Measurements from ENCODE around the gene NRG2.
A peak's percentile ranks its signal among the peaks of the same experiment; 100 is the strongest.

NRG2 gene

DNA sequence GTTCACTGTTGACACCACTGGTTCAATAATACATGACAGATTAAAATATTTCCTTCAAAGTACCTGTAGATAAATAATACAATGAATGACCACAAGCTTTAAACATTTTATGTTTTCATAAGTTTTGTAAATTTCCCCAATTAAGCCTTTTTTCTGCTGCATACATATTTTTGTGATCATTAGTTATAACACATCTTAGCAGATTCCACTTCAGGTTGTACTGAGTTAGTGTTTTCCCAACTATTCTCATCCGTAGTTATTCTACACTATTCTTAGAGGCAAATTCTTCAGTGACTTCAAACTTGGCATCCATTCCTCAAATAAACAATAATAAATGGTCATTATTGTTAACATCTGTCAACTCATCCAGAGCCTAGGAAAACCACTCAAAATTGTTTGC is 100.9 kb downstream of the NRG2 start:
- DNase-seq (ENCODE audit: low read depth): no peak

- no peak for DNase-seq (ENCODE audit: low read depth)
These were observed 112.7 kb downstream of the NRG2 start for GRCh38 chr5:139930406-139930805.

DNA sequence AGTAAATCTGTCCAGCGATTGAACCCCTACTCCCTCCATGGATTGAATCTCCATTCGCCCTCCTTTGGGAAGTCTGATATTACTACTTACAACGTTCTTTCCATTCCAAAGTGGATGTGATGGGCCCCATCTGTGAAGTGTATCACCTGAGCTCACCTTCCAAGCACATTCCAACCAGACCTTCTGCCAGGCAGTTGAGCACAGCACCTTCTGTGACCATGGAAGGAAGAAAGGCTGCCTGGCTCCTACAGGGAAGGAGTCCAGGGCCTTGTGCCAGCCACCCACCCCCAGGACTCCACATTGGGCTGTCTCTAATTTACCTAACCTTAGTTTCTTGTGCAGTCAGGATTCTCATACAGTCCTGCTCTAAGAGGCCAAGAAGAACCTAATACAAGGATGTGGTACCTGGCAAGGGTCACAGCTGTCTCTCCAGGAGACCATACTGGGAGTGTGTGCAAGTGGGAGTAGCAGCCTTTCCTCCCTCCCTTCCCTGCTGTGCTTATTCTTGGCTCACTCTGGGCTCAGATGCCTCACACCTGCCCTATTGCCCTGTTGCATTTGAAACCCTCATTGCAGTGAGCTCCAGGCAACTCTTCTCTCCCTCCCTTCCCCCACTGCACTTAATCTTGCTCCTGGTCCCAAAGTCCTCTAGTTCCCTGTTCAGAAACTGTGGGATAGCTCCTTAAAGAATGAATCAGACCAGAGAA is 116.1 kb downstream of the NRG2 start:
- DNase-seq (ENCODE audit: low read depth): no peak

GRCh38 chr5:139925650-139926640 is 117.2 kb downstream of the NRG2 start:
- no peak for DNase-seq (ENCODE audit: low read depth)

GRCh38 chr5:139925216-139925562 is 117.9 kb downstream of the NRG2 start:
- DNase-seq (ENCODE audit: low read depth): no peak

DNA sequence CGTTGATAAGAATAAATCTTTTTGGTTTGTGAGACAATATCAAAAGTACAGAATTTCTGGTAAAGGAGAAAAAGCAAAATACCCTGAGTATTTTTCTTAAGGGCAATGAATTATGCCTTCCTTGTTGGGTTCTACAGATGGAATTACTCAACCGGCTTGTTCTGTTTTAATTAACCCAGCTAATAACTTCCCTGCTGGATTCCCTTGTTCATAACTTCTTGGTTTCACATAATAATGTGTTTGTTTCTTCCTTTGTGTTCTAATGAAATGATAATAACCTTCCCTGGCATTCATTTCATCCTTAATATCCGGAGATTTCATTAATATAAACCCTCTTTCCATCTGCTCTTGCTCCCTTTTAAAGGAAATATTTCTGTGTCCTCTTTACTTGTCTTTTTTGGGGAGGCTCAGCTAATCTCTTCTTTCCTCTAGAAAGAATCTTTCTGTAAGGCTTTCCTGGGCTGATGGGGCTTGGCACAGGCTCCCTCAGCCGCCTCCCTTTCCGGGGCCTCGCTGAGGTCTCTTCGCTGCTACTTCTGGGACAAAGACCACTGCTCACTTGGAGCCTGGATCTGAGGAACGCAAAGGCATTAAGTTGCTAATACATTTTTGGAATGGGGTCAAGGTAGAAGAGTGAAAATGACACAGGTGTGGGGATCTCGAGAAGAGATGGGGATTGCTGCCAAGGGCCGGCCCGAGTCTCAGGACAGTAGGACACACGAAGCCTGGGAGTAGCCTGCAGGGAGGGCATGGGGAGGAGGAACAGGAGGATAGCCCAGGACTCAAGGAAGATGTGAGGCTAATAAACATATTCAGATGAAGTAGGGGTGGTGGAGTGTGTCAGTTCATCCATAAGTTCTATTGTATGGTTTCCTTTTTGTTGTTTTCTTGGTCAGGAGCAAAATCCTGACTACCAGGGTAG is 118.5 kb downstream of the NRG2 start:
- DNase-seq (ENCODE audit: low read depth): no peak

GRCh38 chr5:139919308-139919707 is 123.8 kb downstream of the NRG2 start:
- DNase-seq (ENCODE audit: low read depth): no peak

- DNase-seq (ENCODE audit: low read depth): no peak
These were observed 127.3 kb downstream of the NRG2 start for GRCh38 chr5:139915834-139916233.

- no peak for DNase-seq (ENCODE audit: low read depth)
These were observed 127.8 kb downstream of the NRG2 start for GRCh38 chr5:139915266-139915665.

DNA sequence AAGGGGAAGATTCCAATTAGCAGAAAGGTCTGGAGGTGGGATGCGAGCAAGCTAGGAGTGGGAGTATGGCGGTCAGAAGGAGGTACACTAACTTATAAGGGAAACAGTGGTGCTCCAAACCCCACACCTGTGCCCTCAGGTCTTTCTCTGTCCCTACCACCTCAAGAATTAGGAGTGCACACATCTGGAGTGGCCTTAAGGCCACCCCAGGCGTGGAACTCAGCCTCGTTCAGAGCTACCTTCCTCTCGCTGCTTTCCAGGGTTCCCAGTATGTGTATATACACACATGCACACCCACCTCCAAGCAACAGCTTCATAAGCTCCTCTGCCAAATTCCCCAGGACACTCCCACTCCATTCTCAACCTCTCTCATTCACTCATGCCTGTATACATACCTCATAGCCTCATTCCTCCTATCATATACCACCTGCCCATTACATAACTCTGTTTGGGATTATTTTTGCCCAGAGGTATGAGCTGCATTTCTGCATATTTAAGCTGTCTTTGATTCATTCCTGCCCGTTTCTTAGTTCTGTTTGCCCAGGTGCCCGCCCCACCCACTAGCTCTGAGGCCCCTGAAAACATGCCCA is 128.8 kb downstream of the NRG2 start:
- DNase-seq (ENCODE audit: low read depth): no peak

DNA sequence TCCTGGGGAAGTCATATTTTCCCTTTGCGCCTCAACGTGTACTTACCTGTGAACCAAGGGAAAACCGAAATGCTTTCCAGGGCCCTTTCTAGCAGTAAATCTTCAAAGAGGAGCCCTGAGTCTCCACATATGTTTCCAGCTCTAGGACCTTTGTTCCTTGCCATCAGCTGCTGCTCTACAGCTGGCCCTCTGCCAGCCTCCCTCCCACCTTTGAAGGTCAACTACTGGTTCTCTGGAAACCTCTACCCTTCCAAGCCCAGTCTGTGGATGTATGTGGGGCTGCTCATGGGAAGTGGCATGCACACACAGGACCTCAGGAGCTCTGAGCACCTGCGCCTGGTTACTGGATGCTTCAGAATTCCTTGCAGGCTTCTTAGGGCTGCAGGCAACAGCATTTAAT is 130.3 kb downstream of the NRG2 start:
- DNase-seq (ENCODE audit: low read depth): no peak

GRCh38 chr5:139912158-139912557 is 130.9 kb downstream of the NRG2 start:
- DNase-seq (ENCODE audit: low read depth): no peak

- DNase-seq (ENCODE audit: low read depth): no peak
These were observed 131.5 kb downstream of the NRG2 start for GRCh38 chr5:139911425-139912120.

DNA sequence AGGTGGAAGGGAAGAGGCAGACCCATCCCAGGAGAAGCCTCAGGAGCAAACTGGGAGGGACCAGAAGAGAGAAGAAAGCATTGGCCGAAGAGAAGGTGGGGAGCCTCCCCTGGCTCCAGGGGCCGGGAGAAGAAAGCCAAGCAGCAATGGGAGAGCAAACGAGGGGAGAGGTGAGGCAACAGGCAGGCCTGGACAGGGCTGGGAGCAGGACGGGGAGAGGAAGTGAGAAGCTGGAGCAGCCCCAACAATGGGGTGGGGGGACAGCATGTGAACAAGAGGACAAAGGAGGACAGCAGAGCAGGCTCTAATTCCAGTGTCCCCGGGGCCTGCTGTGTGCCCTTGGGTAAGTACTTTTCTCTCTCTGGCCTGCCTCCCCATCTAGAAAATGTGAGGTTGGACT is 132.2 kb downstream of the NRG2 start:
- DNase-seq (ENCODE audit: low read depth): no peak

DNA sequence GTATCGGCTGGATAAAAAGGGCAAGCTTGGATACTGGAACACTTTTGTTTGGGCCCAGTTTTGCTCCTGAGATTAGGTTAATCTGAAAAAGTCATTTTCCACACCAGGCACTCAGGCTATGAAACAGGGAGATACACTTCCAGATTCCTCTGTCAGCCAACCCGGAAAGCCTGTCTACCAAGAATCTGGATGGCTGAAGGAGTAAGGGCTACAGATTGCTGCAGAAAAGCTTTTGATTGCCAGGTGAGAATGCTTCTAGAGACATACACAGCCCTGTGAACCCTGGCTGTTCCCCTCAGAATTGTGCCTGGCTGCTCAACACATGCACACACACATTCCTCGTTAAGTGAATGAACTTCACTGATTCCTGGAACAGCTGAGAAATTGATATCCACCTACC is 133.1 kb downstream of the NRG2 start:
- no peak for DNase-seq (ENCODE audit: low read depth)

GRCh38 chr5:139908749-139909148 is 134.3 kb downstream of the NRG2 start:
- peak; percentile 37 for DNase-seq (ENCODE audit: low read depth)

GRCh38 chr5:139906661-139907060 is 136.4 kb downstream of the NRG2 start:
- DNase-seq (ENCODE audit: low read depth): no peak

DNA sequence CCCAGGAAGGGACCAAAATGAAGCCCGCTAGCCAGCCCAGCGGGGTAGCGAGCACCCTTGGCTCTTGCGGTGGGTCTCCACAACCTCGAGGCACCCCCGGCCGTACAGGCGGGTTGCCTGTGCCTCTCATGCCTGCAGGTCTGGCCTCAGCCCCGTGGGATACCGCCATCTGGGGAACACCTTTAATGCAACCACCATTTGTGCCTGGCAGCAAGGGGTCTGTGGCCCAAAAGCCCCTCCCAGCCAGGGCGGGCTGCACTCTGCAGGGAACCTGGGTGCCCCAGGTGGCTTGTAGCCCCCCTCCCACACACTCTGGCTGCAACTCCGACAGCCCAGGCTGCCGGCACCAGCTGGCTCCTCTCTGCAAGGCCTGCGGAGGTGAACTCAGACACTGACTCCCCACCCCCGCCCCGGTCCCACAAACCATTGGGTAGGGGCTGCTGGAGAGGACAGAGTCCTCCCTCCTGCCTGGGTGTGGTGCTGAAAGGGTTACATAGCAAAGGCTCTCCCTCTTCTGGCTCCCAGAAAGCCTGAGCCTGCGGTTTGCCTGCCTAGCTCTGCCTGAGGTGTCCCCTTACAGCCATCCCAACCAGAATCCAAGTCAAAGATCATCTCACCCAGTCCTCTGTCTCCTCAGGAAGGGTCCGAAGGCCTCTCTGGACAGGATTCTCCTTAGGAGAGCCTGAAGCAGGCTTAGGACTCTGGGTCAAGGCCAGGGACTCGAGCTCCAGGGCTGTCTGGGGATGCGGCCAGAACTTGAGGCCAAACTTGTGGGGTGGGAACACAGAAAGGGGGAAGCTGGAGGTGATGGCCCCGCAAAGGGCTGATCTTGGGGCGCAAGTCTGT is 138.1 kb downstream of the NRG2 start:
- DNase-seq (ENCODE audit: low read depth): no peak

DNA sequence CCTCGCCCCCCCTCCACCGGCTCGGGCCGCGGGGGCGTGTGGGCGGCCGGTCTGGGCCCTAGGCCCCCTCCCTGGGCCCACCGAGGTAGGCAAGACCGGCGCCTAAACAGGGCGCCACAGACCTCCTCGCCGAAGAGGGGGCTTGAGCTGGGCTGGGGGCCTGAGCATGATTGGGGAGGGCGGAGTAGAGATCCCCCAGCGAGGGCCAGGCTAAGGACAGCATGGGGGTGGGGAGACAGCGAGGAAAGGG is 138.6 kb downstream of the NRG2 start:
- DNase-seq (ENCODE audit: low read depth): no peak

- no peak for DNase-seq (ENCODE audit: low read depth)
These were observed 139.1 kb downstream of the NRG2 start for GRCh38 chr5:139903795-139904565.

Measured in fibroblast of the conjunctiva (primary cell).